ENCODE measurements around the gene HTR3D. TPM values are rescaled to one million over a fixed set of nuclear protein-coding genes. Genes with fewer than 3 reads are reported as not detected.

The HTR3D gene
- total RNA-seq, 6 experiments from 2014 or later = not detected

DNA sequence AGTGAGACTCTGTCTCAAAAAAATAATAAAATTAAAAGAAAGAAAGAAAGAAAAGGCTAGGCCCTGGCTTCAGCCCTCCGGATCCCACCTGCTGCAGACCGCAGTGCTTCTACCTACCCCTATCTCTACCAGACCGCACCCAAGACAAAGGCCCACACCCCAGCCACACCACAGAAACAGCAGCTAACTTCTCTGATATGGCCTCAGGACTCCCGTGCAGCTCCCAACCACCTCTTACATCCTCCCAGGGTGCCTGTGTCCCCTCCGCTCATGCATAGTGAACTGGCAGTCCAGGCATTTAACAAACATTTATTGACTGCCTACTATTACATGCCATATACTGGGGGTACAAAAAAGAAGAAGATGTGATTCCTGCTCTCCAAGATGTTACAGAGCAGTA lies 14.5 kb downstream of the HTR3D start:
- H3K27me3 Mint-ChIP-seq (ENCODE audit: insufficient read depth) = peaks cover 21% of the 10 kb centered on the region
- H3K4me3 Mint-ChIP-seq = no peak overlapping the region
- DNase-seq = no peak
- H3K9me3 Mint-ChIP-seq = no peaks in the 10 kb centered on the region
- no peak overlapping the region for H3K27ac Mint-ChIP-seq
- no peaks in the 10 kb centered on the region for H3K36me3 Mint-ChIP-seq (ENCODE audit: low read depth)
- H3K4me1 Mint-ChIP-seq (ENCODE audit: low read depth) = no peaks in the 10 kb centered on the region
- TF ChIP-seq, protein P1, sequence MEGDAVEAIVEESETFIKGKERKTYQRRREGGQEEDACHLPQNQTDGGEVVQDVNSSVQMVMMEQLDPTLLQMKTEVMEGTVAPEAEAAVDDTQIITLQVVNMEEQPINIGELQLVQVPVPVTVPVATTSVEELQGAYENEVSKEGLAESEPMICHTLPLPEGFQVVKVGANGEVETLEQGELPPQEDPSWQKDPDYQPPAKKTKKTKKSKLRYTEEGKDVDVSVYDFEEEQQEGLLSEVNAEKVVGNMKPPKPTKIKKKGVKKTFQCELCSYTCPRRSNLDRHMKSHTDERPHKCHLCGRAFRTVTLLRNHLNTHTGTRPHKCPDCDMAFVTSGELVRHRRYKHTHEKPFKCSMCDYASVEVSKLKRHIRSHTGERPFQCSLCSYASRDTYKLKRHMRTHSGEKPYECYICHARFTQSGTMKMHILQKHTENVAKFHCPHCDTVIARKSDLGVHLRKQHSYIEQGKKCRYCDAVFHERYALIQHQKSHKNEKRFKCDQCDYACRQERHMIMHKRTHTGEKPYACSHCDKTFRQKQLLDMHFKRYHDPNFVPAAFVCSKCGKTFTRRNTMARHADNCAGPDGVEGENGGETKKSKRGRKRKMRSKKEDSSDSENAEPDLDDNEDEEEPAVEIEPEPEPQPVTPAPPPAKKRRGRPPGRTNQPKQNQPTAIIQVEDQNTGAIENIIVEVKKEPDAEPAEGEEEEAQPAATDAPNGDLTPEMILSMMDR (IDR thresholded peaks at IDR 0.05) = no peak

DNA sequence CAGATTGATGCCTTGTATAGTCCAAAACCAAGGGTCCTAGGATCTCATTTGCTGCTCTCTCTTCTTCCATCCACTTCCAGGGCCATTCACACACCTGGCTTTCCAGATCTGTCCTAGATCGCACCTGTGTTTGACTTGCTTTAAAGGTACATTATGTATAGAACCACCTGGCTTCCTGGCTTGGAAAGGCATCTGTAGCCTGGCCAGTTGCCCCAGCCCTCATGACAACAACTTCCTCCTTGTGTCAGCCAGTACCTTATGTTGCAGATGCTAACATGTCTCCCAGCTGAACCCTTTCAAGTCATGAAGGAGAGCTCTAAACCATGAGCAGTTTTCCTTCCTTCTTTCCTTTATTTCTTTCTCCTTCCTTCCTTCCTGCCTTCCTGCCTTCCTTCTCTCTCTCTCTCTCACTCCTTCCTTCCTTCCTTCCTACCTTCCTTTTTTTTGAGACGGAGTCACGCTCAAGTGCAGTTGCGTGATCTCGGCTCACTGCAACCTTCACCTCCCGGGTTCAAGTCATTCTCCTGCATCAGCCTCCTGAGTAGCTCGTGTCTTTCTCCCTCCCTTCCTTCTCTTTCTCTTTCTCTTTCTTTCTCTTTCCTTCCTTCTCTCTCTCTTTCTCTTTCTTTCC lies 18.8 kb downstream of the HTR3D start:
- TF ChIP-seq, protein P1 (IDR thresholded peaks at IDR 0.05) = no peak
- no peak overlapping the region for H3K27ac Mint-ChIP-seq
- no peak for DNase-seq
- peaks cover 27% of the 10 kb centered on the region for H3K27me3 Mint-ChIP-seq (ENCODE audit: insufficient read depth)
- no peaks in the 10 kb centered on the region for H3K4me1 Mint-ChIP-seq (ENCODE audit: low read depth)
- H3K9me3 Mint-ChIP-seq = no peaks in the 10 kb centered on the region
- no peak overlapping the region for H3K4me3 Mint-ChIP-seq
- H3K36me3 Mint-ChIP-seq (ENCODE audit: low read depth) = no peaks in the 10 kb centered on the region

DNA sequence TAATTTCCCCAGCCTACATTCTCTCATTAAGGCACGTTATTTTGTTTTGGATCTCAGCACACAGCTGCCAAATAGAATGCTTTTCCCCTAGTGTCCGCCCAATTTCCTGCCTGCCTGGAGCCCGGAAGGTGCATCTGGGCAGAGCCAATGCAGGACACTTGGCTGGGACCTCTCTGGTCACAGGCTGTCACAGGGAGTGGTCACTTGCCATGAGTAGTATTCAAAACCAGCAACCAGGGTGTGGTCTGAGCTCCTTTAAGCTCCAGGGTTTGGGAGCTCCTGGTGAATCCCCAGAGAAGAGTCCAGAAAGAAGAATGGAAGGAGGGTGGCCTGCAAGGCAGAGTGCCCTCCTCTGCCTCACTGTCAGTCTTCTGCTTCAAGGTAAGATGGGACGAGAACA lies 21.2 kb downstream of the HTR3D start, which contains the start of gene HTR3C:
Gene HTR3C (plus strand): TSS at position 281 of the 400 bp plus-strand sequence. CDS start 34 bp downstream, at position 315.
- no peaks in the 10 kb centered on the region for H3K36me3 Mint-ChIP-seq (ENCODE audit: low read depth)
- no peak for DNase-seq
- no peaks in the 10 kb centered on the region for H3K9me3 Mint-ChIP-seq
- TF ChIP-seq, protein P1 (IDR thresholded peaks at IDR 0.05) = no peak
- H3K27me3 Mint-ChIP-seq (ENCODE audit: insufficient read depth) = peaks cover 24% of the 10 kb centered on the region
- no peak within 1 kb of the TSS for H3K4me3 Mint-ChIP-seq
- no peak within 1 kb of the TSS for H3K27ac Mint-ChIP-seq
- peaks cover 2% of the 10 kb centered on the region for H3K4me1 Mint-ChIP-seq (ENCODE audit: low read depth)

DNA sequence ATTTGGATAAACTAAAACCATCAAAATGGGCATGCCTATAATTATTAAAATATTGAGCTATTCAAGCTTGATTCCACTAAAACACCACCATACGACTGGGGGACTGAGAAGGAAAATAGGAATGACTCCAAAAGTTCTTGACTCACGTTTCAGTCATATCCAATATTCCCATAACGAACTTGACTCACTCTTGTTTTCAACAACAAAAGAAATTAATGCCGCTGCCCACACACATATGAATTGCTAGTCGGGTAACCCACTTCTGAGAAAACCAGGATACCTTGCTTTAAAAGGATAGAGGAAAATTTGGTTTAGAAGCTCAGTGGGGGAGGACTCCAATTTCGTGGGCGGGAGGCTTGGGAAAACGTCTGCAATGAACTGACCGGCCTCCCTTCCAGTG lies 26.5 kb downstream of the HTR3D start:
- peak; percentile 58 for DNase-seq
- peak overlapping the region; percentile 45; the same call in 1 of the 2 replicates for H3K4me3 Mint-ChIP-seq
- peaks cover 20% of the 10 kb centered on the region for H3K27me3 Mint-ChIP-seq (ENCODE audit: insufficient read depth)
- peaks cover 17% of the 10 kb centered on the region for H3K4me1 Mint-ChIP-seq (ENCODE audit: low read depth)
- H3K36me3 Mint-ChIP-seq (ENCODE audit: low read depth) = no peaks in the 10 kb centered on the region
- TF ChIP-seq, protein P1 (IDR thresholded peaks at IDR 0.05) = no peak
- no peaks in the 10 kb centered on the region for H3K9me3 Mint-ChIP-seq
- peak overlapping the region; percentile 5; the same call in 1 of the 2 replicates for H3K27ac Mint-ChIP-seq

DNA sequence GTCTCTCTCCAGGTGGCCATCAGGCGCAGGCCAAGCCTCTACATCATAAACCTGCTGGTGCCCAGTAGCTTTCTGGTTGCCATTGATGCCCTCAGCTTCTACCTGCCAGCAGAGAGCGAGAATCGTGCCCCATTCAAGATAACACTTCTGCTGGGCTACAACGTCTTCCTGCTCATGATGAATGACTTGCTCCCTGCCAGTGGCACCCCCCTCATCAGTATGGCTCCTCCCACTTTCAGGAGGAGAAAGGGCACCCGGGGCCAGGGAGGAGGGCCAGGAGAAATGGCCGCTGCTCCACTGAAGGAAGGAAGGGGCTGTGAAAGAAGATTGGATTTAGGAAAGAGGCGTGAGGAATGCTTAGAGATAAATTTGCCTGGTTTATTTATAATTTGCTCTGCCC lies 27.9 kb downstream of the HTR3D start:
- Mint-ChIP-seq H3K27me3 (ENCODE audit: insufficient read depth) (peaks cover 10% of the 10 kb centered on the region), H3K4me1 (ENCODE audit: low read depth) (peaks cover 17% of the 10 kb centered on the region), H3K27ac (no peak overlapping the region), H3K36me3 (ENCODE audit: low read depth) (no peaks in the 10 kb centered on the region), H3K4me3 (no peak overlapping the region), H3K9me3 (no peaks in the 10 kb centered on the region)
- TF ChIP-seq, protein P1 (IDR thresholded peaks at IDR 0.05) = no peak
- no peak for DNase-seq

Measured in HFFc6 (cell line).